Suppressor macrophage treated with lipopolysaccharide for 1 hour (primary cell): ENCODE measurements around the gene XRCC3.

Experiments used
- DNase-seq, 3 donors: peaks; one replicate each; pipeline ENCODE4 v3.0.0-alpha.2; 2020 to 2022

The XRCC3 gene

DNA sequence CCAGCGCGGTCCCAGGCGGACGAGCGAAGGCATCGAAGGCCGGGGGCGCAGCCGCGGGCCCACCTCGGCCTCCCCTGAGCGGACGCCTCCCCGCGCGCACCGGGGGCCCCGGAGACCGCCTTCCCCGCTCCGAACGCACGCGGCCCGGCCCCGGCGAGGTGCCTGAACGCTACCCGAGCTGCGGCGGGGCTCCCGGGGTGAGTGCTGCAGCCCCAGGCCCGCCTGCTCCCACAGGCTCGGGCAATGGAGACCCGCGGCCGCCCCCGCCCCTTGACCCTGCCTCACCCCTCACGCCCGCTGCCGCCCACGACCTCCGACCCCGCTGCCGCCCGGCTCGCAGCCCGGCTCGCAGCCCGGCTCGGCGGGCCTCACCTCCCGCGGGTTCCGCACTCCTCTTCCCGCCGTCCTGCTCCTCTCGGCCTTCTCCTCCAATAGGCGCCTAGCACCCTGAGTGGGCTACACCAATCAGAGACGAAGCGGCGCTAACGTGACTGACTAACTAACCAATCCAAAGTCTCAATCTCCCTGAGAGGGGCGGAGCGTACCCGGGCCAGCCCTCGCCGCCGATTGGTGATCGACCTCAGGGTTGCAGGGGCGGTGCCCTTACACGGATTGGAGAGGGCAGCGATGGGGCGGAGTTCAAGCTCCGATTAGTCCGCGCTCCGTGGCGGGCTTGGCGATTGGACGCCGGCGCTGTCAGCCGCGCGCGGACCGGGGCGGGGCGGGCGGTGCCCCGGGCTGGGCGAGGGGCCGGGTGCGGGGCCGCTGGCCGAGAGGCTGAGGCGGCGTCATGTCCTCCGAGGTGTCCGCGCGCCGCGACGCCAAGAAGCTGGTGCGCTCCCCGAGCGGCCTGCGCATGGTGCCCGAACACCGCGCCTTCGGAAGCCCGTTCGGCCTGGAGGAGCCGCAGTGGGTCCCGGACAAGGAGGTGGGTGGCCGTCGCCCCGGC lies at the start of gene XRCC3, which contains the start of gene ZFYVE21:
TSS of gene XRCC3 (minus strand) at position 400 of the 949 bp plus-strand sequence. CDS start 4,364 bp downstream, outside the sequence.
TSS of gene ZFYVE21 (plus strand) at position 759 of the 949 bp plus-strand sequence. CDS start at position 791, 32 bp downstream.
- DNase-seq = peak; percentile 100

DNA sequence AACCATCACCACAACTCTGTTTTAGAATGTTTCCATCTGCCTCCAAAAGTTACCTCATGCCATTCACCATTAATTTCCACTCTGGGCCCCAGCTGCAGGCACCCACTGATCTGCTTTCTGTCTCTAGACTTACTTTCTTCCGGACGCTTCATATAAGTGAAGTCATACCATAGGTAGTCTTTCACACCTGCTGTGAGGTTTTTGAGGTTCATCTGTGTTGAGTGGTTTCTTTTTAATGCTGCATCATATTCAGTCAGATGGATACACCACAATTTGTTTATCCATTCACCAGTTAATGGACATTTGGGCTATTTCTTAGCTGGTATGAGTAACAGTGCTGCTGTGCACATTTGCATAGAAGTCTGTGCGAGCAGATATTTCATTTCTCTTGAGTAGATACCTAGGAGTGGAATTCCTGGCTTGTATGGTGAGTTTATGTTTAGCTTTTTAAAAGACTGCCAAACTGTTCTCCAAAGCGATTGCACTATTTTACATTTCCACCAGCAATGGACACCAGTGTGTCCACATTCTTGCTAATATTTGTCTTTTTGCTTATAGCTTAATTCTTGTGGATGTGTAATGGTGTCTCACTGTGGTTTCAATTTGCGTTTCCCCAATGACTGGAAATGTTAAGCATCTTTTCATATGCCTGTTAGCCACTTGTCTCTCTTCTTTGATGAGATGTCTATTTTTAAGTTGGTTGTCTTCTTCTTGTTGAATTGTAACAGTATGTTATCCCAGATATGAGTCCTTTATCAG lies 48.7 kb upstream of the XRCC3 start:
- no peak for DNase-seq

GRCh38 chr14:103762541-103762940 lies 47.3 kb upstream of the XRCC3 start:
- peak; percentile 14 to 31 (median 29) for DNase-seq

- DNase-seq = no peak
These were observed 46.8 kb upstream of the XRCC3 start for GRCh38 chr14:103762036-103762435.

GRCh38 chr14:103758059-103758776 lies 43.0 kb upstream of the XRCC3 start:
- no peak for DNase-seq

GRCh38 chr14:103755060-103755459 lies 39.8 kb upstream of the XRCC3 start:
- no peak for DNase-seq

DNA sequence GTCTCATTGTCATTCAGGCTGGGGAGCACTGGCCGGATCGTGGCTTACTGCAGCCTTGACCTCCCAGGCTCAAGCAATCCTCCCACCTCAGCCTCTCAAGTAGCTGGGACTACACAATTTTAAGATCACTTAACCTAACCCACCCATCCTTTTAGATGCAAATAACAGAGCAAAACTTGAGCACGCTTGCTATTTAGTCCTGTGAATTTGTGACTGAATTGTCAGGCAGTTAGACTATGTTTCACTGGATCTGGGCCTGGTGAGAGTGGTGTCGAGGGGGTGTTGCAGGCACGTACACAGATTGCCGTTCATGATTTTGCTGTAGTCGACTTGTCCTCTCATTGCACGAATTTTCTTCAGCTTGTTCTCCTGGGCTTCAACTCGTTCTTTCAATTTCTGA lies 38.5 kb upstream of the XRCC3 start:
- DNase-seq = no peak

DNA sequence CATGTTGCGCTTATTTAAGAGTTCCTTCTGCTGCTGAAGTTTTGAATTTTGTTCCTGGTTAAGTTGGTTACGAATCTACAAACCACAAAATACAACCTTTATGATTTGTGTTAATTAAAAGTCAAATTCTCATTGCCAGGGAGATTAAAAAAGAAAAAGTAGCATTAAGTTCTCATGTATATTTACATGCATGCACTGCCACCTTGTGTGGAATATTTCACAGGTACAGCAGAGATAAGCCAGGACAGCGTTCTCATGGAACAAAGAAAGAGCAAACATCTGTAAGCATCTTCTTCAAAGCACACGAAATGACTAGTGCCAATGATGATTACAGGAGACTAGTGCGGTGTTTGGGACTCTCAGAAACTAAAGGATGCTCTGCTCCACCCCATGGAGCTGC lies 34.6 kb upstream of the XRCC3 start:
- DNase-seq = peak in 1 of 3 donors; percentile 9

- peak in 1 of 3 donors; percentile 16 for DNase-seq
These were observed 34.2 kb upstream of the XRCC3 start for GRCh38 chr14:103749452-103749851.

DNA sequence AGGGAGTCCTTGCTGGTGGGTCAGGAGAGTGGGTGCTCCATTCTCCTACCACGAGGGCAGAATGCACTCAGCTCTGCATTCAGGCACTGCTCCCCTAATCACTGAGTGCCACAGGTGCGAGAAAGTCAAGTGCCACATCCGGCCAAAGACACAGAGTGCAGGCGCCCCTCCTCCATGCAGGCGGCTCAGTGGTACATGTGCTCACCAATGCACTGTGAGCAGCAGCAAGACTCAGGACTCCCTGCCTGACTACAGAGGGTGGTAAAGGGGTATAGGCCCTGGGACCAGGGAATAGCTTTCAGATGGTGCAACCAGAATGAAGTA lies 33.2 kb upstream of the XRCC3 start:
- DNase-seq = peak in 1 of 3 donors; percentile 6

GRCh38 chr14:103746701-103747100 lies 31.4 kb upstream of the XRCC3 start:
- peak; percentile 71 to 80 (median 74) for DNase-seq

GRCh38 chr14:103745424-103745823 lies 30.2 kb upstream of the XRCC3 start:
- no peak for DNase-seq

DNA sequence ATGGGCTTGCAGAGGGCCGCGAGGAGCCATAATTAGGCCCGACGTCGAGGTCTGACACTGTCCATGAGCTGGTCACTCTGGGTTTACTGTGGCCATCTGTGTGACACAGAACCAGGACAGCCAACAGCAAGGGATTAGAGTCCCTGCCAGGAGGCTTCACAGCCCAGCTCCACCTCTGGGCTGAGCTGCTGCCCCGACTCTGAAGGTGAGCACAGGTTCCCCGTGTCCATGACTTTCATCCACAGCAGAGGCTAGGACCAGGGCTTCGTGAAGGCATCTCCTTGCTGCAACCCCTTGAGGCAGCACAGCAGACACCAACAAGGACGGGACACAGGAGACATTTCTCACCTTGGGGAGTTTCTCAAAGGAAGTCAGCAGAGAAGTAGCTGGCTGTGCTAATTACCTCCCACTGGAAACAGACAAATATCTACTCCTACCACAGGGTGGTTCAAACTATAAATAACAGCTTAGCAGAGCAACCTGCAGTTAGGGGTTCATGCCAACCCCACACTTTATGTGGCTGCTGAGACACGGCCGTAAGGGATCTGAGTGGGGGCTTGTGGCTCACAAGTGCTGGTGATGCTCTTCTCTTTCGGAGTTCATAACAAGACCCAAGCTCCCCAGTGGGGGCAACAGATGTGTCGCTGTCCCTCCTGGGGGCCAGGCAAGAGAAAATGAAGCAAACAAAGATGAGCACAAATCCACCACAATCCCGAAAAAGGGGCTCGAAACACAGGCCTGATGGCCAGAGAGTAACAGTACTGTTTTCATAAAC lies 29.6 kb upstream of the XRCC3 start:
- DNase-seq = no peak

DNA sequence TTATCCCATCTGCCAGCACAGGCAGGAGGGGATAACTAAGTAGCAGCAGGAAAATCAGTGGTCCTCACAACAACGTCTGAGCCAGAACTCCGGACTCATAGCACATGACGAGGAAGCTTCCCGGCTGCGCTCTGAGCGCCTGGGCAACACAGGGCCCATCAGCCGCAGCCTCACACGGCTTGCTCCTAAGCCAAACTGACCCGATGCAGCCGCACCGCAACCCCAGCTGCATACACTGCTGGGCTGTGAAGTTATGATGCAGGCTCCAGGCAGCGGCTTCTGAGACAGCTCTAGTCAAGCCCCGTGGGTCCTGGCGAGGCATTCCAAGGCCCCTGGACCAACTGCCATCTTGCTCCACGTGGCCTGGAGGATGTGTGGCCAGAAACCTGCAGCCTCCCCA lies 28.4 kb upstream of the XRCC3 start:
- no peak for DNase-seq

DNA sequence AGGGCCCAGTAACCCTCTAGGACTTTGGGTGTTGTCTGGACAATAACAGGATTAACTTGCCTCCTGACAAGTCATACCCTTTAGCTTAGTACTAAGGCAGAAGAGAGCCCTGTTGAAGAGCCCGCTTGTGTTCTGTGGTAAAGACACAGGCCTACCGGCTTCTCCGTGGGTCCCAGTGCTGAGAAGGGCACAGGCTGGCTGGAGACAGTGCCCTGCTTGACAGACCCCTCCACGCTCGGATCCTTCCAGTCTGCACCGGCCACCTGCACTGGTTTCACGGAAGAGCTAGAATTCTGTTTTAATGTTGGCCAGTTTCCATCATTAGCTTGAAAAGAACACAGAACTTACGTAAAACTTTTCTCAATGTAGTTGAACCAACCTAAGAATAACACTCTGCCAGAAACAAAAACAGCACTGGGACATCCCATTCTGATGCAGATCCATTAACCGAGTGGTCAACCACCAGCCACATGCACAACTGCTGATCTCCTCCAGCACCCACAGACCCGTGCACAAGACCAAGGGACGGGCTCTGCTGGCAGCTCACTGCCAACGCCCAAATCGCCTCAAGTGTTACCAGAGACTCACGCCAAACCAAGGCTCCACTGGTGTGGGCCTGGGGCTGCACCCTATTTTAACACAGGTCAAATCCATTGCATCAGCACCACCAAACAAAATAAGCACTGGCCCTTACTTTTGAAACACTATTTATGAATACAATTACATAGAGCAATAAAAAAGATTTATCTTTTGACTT lies 27.4 kb upstream of the XRCC3 start:
- DNase-seq = no peak

DNA sequence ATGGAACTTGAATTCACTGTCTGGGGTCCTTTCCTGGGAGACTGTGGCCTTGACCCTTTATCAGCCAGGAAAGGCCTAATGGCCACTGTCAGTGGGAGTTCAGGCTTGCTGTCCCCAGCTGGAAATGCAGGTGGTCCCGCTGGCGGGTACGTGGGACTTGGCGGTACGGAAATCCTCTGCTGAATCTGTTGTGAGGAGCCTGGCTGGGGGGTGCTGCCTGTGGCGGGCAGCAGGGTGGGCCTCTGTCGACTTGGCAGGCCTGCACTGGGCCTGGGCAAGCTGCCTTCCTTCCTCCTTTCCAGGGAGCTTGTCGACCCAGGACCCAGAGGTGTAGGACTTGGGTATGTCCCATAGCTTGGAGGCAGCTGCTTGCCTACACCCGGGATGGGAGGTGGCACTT lies 26.6 kb upstream of the XRCC3 start:
- no peak for DNase-seq

- DNase-seq = peak; percentile 29 to 41 (median 30)
These were observed 25.9 kb upstream of the XRCC3 start for GRCh38 chr14:103740991-103741689.

- no peak for DNase-seq
These were observed 24.7 kb upstream of the XRCC3 start for GRCh38 chr14:103739793-103740501.

DNA sequence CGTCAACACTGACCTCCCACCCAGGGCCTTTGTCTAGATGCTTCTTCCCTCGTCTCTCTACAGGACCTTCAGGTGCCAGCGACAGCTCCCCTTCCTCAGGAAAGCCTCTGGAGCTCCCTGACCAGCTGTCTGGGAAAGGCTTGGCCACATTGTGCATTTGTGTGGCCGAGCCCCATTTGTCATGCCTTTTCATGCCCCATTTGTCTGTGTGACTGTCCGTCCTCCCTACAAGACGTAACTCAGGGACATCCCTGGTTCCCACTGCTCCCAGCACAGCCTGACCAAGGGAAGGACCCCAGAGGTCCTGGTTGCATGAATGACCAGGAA lies 24.2 kb upstream of the XRCC3 start:
- DNase-seq = no peak

GRCh38 chr14:103738701-103739451 lies 23.6 kb upstream of the XRCC3 start:
- DNase-seq = no peak
